HepG2 (cell line): Measurements from ENCODE around the gene DCDC1. TPM values are rescaled to one million over a fixed set of nuclear protein-coding genes. Genes with fewer than 3 reads are reported as not detected.

ENCODE experiments used
- ATAD3A ChIP-seq: sonication (generic); formaldehyde crosslinking; IDR thresholded peaks from 2 replicates; pipeline ENCODE4 v1.4.0; 2020; ENCODE audit warnings: missing genetic modification reagents
- ATF7-NPFF ChIP-seq: sonication (generic); formaldehyde crosslinking; IDR thresholded peaks from 2 replicates; pipeline ENCODE4 v1.8.1; 2023; ENCODE audit warnings: mild to moderate bottlenecking, low read depth, missing genetic modification reagents, moderate library complexity
- FOXA3 ChIP-seq: IDR thresholded peaks from 2 replicates; pipeline ENCODE4 v1.6.1; 2016; ENCODE audit warnings: missing genetic modification reagents, missing compliant biosample characterization
- KDM6A ChIP-seq: IDR thresholded peaks from 2 replicates; pipeline ENCODE4 v1.6.1; 2016; ENCODE audit warnings: low read depth
- NBN ChIP-seq: fragments of 450-650 bp; conservative IDR thresholded peaks from 2 replicates; pipeline ENCODE4 v1.6.1; 2017
- NFATC3 ChIP-seq: sonication (generic); formaldehyde crosslinking; IDR thresholded peaks from 2 replicates; pipeline ENCODE4 v1.5.1; 2020; ENCODE audit warnings: mild to moderate bottlenecking, missing genetic modification reagents
- NFRKB ChIP-seq: fragments of 450-650 bp; IDR thresholded peaks from 2 replicates; pipeline ENCODE4 v1.6.1; 2017
- NR2F6 ChIP-seq, 2 experiments: IDR thresholded peaks; 2 replicates each; pipeline ENCODE4 v1.6.1; 2016; ENCODE audit warnings: antibody characterized with exemption in 1 of 2, mild to moderate bottlenecking in 1 of 2
- RFX3 ChIP-seq: IDR thresholded peaks from 2 replicates; pipeline ENCODE4 v1.6.1; 2016; ENCODE audit warnings: missing biosample characterization, missing genetic modification reagents
- SOX13 ChIP-seq, 3 experiments: fragments of 450-650 bp in 1 of 3; sonication (generic) in 1 of 3; formaldehyde crosslinking in 1 of 3; IDR thresholded peaks in 2 of 3; conservative IDR thresholded peaks in 1 of 3; 2 replicates each; pipeline versions ENCODE4 v1.5.0 to v1.6.1; 2016 to 2020; ENCODE audit warnings: antibody characterized with exemption in 1 of 3, mild to moderate bottlenecking in 1 of 3, missing compliant biosample characterization in 1 of 3, missing genetic modification reagents in 1 of 3, moderate library complexity in 1 of 3
- SPEN ChIP-seq: sonication (generic); formaldehyde crosslinking; IDR thresholded peaks from 2 replicates; pipeline ENCODE4 v1.5.1; 2020; ENCODE audit warnings: low read depth, mild to moderate bottlenecking, missing genetic modification reagents
- TAF1 ChIP-seq: sonication (generic); formaldehyde crosslinking; IDR thresholded peaks from 2 replicates; pipeline ENCODE4 v1.4.0; 2020; ENCODE audit warnings: missing genetic modification reagents
- TCF7L2 ChIP-seq: IDR thresholded peaks from 2 replicates; pipeline ENCODE4 v1.6.1; 2011; ENCODE audit warnings: mild to moderate bottlenecking, low read depth, low read length, moderate library complexity
- YEATS2 ChIP-seq: sonication (generic); formaldehyde crosslinking; IDR thresholded peaks from 2 replicates; pipeline ENCODE4 v1.4.0; 2020; ENCODE audit warnings: missing genetic modification reagents, borderline replicate concordance
- ZBTB8A ChIP-seq: sonication (generic); formaldehyde crosslinking; IDR thresholded peaks from 2 replicates; pipeline ENCODE4 v1.4.0; 2020; ENCODE audit warnings: mild to moderate bottlenecking, low read depth, missing genetic modification reagents, borderline replicate concordance
- ZKSCAN5 ChIP-seq: sonication (generic); formaldehyde crosslinking; IDR thresholded peaks from 2 replicates; pipeline ENCODE4 v1.5.1; 2020; ENCODE audit warnings: mild to moderate bottlenecking, missing genetic modification reagents
- ZMYM2 ChIP-seq: sonication (generic); formaldehyde crosslinking; IDR thresholded peaks from 2 replicates; pipeline ENCODE4 v1.8.0; 2022; ENCODE audit warnings: mild to moderate bottlenecking, missing genetic modification reagents
- ZMYM4 ChIP-seq: sonication (generic); formaldehyde crosslinking; IDR thresholded peaks from 2 replicates; pipeline ENCODE4 v1.8.1; 2023; ENCODE audit warnings: mild to moderate bottlenecking, missing genetic modification reagents
- ZNF562 ChIP-seq: sonication (generic); formaldehyde crosslinking; IDR thresholded peaks from 2 replicates; pipeline ENCODE4 v1.8.0; 2022; ENCODE audit warnings: missing genetic modification reagents, borderline replicate concordance
- ZNF724P ChIP-seq: sonication (generic); formaldehyde crosslinking; IDR thresholded peaks from 2 replicates; pipeline ENCODE4 v1.8.0; 2022; ENCODE audit warnings: missing genetic modification reagents, borderline replicate concordance
- ZNF891 ChIP-seq: sonication (generic); formaldehyde crosslinking; IDR thresholded peaks from 2 replicates; pipeline ENCODE4 v1.5.0; 2020; ENCODE audit warnings: mild to moderate bottlenecking, missing genetic modification reagents
- polyA plus RNA-seq, 8 experiments: library from polyadenylated mRNA; depleted of rRNA in 3 of 8; stranded (reverse) in 7 of 8; unstranded in 1 of 8; fragments of >200 nt; fragmentation: Illumina TruSeq in 4 of 8; extraction: Trizol in 4 of 8; gene quantifications; 2 replicates each; pipeline versions ENCODE4 v1.2.1 to v1.2.3, GENCODE V29; 2011 to 2016; ENCODE audit warnings: low read depth in 4 of 8, missing spikeins in 1 of 8, mixed read lengths in 1 of 8; ENCODE audit not compliant: insufficient read depth in 1 of 8
- total RNA-seq, 5 experiments: library from RNA; depleted of rRNA; stranded (reverse); fragments of >200 nt; fragmentation: Illumina TruSeq; extraction: Trizol; gene quantifications; 2 replicates each; pipeline ENCODE4 v1.2.3, GENCODE V29; 2016; ENCODE audit warnings: low read depth in 1 of 5
- TF ChIP-seq, protein P1 (sequence below): sonication (generic); formaldehyde crosslinking; IDR thresholded peaks from 2 replicates; pipeline ENCODE4 v1.4.0; 2020; ENCODE audit warnings: missing genetic modification reagents
- TF ChIP-seq, protein P2 (sequence below): sonication (generic); formaldehyde crosslinking; IDR thresholded peaks from 2 replicates; pipeline ENCODE4 v1.8.0; 2022; ENCODE audit warnings: mild to moderate bottlenecking, missing genetic modification reagents; ENCODE audit not compliant: insufficient replicate concordance
- TF ChIP-seq, protein P3 (sequence below): sonication (generic); formaldehyde crosslinking; IDR thresholded peaks from 2 replicates; pipeline ENCODE4 v1.4.0; 2020; ENCODE audit warnings: missing genetic modification reagents, borderline replicate concordance

DCDC1 gene
- total and polyA plus RNA-seq, 2 of the 13 experiments (the other 11 are each of a cell fraction or from before 2014, with no cell fraction given) = 0.12 to 0.27 TPM

DNA sequence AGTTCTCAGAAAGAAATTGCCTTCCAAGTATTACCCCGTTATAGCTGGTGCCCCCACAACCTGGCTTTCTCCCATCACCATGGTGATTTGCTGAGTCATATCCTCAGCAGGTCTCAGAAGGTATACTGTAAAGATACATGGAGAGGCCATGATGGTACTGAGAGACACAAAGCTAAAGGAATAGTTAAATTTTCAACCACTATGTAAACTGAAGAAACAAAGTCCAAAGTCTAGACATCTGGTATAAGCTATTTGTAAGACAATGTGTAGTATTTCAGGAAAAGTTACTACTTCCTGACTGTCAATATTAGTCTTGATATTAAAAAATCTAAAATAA is 377.1 kb downstream of the DCDC1 start (continued):
- TF ChIP-seq, protein P1, sequence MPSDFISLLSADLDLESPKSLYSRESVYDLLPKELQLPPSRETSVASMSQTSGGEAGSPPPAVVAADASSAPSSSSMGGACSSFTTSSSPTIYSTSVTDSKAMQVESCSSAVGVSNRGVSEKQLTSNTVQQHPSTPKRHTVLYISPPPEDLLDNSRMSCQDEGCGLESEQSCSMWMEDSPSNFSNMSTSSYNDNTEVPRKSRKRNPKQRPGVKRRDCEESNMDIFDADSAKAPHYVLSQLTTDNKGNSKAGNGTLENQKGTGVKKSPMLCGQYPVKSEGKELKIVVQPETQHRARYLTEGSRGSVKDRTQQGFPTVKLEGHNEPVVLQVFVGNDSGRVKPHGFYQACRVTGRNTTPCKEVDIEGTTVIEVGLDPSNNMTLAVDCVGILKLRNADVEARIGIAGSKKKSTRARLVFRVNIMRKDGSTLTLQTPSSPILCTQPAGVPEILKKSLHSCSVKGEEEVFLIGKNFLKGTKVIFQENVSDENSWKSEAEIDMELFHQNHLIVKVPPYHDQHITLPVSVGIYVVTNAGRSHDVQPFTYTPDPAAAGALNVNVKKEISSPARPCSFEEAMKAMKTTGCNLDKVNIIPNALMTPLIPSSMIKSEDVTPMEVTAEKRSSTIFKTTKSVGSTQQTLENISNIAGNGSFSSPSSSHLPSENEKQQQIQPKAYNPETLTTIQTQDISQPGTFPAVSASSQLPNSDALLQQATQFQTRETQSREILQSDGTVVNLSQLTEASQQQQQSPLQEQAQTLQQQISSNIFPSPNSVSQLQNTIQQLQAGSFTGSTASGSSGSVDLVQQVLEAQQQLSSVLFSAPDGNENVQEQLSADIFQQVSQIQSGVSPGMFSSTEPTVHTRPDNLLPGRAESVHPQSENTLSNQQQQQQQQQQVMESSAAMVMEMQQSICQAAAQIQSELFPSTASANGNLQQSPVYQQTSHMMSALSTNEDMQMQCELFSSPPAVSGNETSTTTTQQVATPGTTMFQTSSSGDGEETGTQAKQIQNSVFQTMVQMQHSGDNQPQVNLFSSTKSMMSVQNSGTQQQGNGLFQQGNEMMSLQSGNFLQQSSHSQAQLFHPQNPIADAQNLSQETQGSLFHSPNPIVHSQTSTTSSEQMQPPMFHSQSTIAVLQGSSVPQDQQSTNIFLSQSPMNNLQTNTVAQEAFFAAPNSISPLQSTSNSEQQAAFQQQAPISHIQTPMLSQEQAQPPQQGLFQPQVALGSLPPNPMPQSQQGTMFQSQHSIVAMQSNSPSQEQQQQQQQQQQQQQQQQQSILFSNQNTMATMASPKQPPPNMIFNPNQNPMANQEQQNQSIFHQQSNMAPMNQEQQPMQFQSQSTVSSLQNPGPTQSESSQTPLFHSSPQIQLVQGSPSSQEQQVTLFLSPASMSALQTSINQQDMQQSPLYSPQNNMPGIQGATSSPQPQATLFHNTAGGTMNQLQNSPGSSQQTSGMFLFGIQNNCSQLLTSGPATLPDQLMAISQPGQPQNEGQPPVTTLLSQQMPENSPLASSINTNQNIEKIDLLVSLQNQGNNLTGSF (CRISPR knock-in tag) = no peak
- TF ChIP-seq ZNF891 (CRISPR knock-in tag) (no peak), ZMYM4 (peak; percentile 78), ZKSCAN5 (CRISPR knock-in tag) (no peak), TCF7L2 (no peak), ZNF562 (CRISPR knock-in tag) (no peak), ZNF724P (no peak), NFATC3 (no peak), TAF1 (no peak), ATAD3A (CRISPR knock-in tag) (no peak), RFX3 (CRISPR knock-in tag) (peak; percentile 68), NFRKB (no peak), ATF7-NPFF (CRISPR knock-in tag) (no peak), FOXA3 (peak; percentile 22; the same call in 1 of the 2 replicates), YEATS2 (no peak), KDM6A (CRISPR knock-in tag) (peak; percentile 64; the same call in 1 of the 2 replicates), SOX13 (IDR thresholded peaks at IDR 0.05) (no peak), SOX13 (CRISPR knock-in tag; conservative IDR thresholded peaks at IDR 0.05 in 1 of 2, IDR thresholded peaks at IDR 0.05 in 1 of 2) (peak in 1 of 2 experiments; percentile 52; a peak in 2 of 4 replicates), SPEN (no peak), NBN (no peak), ZBTB8A (no peak), NR2F6 (IDR thresholded peaks at IDR 0.05) (no peak), NR2F6 (CRISPR knock-in tag; IDR thresholded peaks at IDR 0.05) (no peak), ZMYM2 (no peak)
- TF ChIP-seq, protein P2, sequence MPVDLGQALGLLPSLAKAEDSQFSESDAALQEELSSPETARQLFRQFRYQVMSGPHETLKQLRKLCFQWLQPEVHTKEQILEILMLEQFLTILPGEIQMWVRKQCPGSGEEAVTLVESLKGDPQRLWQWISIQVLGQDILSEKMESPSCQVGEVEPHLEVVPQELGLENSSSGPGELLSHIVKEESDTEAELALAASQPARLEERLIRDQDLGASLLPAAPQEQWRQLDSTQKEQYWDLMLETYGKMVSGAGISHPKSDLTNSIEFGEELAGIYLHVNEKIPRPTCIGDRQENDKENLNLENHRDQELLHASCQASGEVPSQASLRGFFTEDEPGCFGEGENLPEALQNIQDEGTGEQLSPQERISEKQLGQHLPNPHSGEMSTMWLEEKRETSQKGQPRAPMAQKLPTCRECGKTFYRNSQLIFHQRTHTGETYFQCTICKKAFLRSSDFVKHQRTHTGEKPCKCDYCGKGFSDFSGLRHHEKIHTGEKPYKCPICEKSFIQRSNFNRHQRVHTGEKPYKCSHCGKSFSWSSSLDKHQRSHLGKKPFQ (CRISPR knock-in tag) = no peak
- TF ChIP-seq, protein P3, sequence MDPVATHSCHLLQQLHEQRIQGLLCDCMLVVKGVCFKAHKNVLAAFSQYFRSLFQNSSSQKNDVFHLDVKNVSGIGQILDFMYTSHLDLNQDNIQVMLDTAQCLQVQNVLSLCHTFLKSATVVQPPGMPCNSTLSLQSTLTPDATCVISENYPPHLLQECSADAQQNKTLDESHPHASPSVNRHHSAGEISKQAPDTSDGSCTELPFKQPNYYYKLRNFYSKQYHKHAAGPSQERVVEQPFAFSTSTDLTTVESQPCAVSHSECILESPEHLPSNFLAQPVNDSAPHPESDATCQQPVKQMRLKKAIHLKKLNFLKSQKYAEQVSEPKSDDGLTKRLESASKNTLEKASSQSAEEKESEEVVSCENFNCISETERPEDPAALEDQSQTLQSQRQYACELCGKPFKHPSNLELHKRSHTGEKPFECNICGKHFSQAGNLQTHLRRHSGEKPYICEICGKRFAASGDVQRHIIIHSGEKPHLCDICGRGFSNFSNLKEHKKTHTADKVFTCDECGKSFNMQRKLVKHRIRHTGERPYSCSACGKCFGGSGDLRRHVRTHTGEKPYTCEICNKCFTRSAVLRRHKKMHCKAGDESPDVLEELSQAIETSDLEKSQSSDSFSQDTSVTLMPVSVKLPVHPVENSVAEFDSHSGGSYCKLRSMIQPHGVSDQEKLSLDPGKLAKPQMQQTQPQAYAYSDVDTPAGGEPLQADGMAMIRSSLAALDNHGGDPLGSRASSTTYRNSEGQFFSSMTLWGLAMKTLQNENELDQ = no peak
